ENCODE measurements around the gene LINC01488. TPM values are rescaled to one million over a fixed set of nuclear protein-coding genes. Genes with fewer than 3 reads are reported as not detected.

The LINC01488 gene
- total and polyA plus RNA-seq, 2 of the 13 experiments (the other 11 are each of a cell fraction or from before 2014, with no cell fraction given) = 0.26 to 0.58 TPM

DNA sequence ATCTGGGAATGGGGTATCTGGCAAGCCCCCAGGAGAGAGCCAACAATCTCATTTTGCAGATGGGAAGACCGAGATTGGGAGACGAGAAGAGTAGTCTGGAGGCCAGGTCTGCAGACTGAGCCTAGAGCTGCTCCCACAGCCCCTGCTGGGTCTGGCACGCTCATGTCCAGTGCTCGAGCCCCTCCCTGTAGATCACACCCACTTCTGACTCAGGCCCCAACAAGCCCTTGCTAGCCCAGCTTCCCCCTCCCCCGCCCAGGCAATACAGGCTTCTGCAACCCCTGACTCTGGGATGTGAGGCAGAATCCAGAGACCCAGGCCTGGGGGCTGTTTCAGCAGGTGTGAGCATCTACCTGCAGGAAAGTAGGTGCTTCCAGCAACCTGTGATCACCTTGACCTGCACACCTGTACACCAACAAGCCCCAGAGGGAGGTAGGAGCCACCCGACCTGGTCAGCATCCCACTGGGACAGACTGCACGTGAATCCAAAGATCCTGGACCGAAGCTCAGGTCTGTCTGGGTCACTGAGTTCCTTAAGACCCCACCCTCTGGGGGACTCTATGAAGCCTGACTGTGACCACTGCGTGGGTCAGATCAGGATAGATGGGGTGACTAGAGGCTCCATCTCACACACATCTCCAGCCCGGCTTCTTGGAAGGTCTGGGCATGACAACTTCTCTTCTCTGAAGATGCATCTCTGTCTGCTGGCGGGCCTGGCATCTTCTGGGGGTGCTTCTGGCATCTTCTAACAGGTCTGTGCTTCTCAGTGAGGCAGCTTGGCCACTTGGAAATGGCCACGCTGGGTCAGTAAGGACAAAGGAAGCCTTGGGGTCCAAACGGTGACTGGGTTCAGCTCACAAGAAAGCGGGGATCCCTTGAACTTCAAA, 29.3 kb downstream of the LINC01488 start (continued):
- TF ChIP-seq, protein P1, sequence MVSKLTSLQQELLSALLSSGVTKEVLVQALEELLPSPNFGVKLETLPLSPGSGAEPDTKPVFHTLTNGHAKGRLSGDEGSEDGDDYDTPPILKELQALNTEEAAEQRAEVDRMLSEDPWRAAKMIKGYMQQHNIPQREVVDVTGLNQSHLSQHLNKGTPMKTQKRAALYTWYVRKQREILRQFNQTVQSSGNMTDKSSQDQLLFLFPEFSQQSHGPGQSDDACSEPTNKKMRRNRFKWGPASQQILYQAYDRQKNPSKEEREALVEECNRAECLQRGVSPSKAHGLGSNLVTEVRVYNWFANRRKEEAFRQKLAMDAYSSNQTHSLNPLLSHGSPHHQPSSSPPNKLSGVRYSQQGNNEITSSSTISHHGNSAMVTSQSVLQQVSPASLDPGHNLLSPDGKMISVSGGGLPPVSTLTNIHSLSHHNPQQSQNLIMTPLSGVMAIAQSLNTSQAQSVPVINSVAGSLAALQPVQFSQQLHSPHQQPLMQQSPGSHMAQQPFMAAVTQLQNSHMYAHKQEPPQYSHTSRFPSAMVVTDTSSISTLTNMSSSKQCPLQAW (CRISPR knock-in tag; IDR thresholded peaks at IDR 0.05) = no peak
- TF ChIP-seq ZNF138 (CRISPR knock-in tag; IDR thresholded peaks at IDR 0.05; ENCODE audit: low read depth) (no peak), GLI4 (CRISPR knock-in tag; IDR thresholded peaks at IDR 0.05; ENCODE audit: borderline replicate concordance) (no peak), ZNF746 (CRISPR knock-in tag; IDR thresholded peaks at IDR 0.05) (no peak), MIER2 (CRISPR knock-in tag; IDR thresholded peaks at IDR 0.05) (no peak), PAX8 (CRISPR knock-in tag; IDR thresholded peaks at IDR 0.05; ENCODE audit: borderline replicate concordance) (no peak)
- TF ChIP-seq, protein P2, sequence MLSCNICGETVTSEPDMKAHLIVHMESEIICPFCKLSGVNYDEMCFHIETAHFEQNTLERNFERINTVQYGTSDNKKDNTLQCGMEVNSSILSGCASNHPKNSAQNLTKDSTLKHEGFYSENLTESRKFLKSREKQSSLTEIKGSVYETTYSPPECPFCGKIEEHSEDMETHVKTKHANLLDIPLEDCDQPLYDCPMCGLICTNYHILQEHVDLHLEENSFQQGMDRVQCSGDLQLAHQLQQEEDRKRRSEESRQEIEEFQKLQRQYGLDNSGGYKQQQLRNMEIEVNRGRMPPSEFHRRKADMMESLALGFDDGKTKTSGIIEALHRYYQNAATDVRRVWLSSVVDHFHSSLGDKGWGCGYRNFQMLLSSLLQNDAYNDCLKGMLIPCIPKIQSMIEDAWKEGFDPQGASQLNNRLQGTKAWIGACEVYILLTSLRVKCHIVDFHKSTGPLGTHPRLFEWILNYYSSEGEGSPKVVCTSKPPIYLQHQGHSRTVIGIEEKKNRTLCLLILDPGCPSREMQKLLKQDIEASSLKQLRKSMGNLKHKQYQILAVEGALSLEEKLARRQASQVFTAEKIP (CRISPR knock-in tag; IDR thresholded peaks at IDR 0.05; ENCODE audit: borderline replicate concordance) = no peak
